K562 (cell line): ENCODE results near the gene NLRX1. TPM values are rescaled to one million over a fixed set of nuclear protein-coding genes. Genes with fewer than 3 reads are reported as not detected.

ENCODE experiments used
- ATF7 ChIP-seq: fragments of 450-650 bp; IDR thresholded peaks from 2 replicates; pipeline ENCODE4 v1.7.1; 2014; ENCODE audit warnings: mild to moderate bottlenecking, moderate library complexity
- CREM ChIP-seq: IDR thresholded peaks from 2 replicates; pipeline ENCODE4 v1.6.1; 2014; ENCODE audit warnings: antibody characterized with exemption, low read depth
- GATAD2B ChIP-seq: fragments of 450-650 bp; IDR thresholded peaks from 2 replicates; pipeline ENCODE4 v1.6.1; 2017; ENCODE audit warnings: mild to moderate bottlenecking, borderline replicate concordance
- GMEB1 ChIP-seq: fragments of 250-450 bp; sonication (Bioruptor Pico); IDR thresholded peaks from 2 replicates; pipeline ENCODE4 v1.4.0; 2020; ENCODE audit warnings: mild to moderate bottlenecking
- HNRNPL ChIP-seq: fragments of 200-400 bp; formaldehyde crosslinking; IDR thresholded peaks from 2 replicates; pipeline ENCODE4 v1.6.1; 2017; ENCODE audit warnings: low read depth, mild to moderate bottlenecking, low read length
- NONO ChIP-seq, 2 experiments: fragments of 200-400 bp in 1 of 2; fragments of 450-650 bp in 1 of 2; formaldehyde crosslinking in 1 of 2; IDR thresholded peaks; 2 replicates each; pipeline ENCODE4 v1.6.1; 2017; ENCODE audit warnings: low read depth in 2 of 2, mild to moderate bottlenecking in 2 of 2, moderate library complexity in 2 of 2, low read length in 1 of 2
- PRDM10 ChIP-seq: fragments of 450-650 bp; IDR thresholded peaks from 2 replicates; pipeline ENCODE4 v1.6.1; 2018; ENCODE audit not compliant: partially characterized antibody
- SUPT5H ChIP-seq: fragments of 450-650 bp; IDR thresholded peaks from 2 replicates; pipeline ENCODE4 v1.6.1; 2016
- TBP ChIP-seq: optimal IDR thresholded peaks from 2 replicates; pipeline ENCODE3; 2011; ENCODE audit warnings: low read depth, low read length, improper control_type of control experiment
- YY1 ChIP-seq, 3 experiments: IDR thresholded peaks; 2 replicates each; pipeline ENCODE4 v1.6.1; 2011; ENCODE audit warnings: low read length in 2 of 3, mild to moderate bottlenecking in 2 of 3, moderate library complexity in 2 of 3, borderline replicate concordance in 1 of 3, control low read depth in 1 of 3, low read depth in 1 of 3; ENCODE audit not compliant: insufficient read depth in 3 of 3, insufficient replicate concordance in 2 of 3, control insufficient read depth in 1 of 3, insufficient read length in 1 of 3; ENCODE audit errors: extremely low read depth in 1 of 3
- ZBTB2 ChIP-seq: fragments of 450-650 bp; IDR thresholded peaks from 2 replicates; pipeline ENCODE4 v1.6.1; 2016; ENCODE audit warnings: antibody characterized with exemption
- ZNF197 ChIP-seq: fragments of 200-800 bp; sonication (Bioruptor generic); IDR thresholded peaks from 2 replicates; pipeline ENCODE4 v1.6.1; 2016; ENCODE audit warnings: low read depth, missing genetic modification characterization, missing compliant biosample characterization
- ZNF639 ChIP-seq, 2 experiments: fragments of 200-800 bp in 1 of 2; sonication (Bioruptor generic) in 1 of 2; sonication (generic) in 1 of 2; formaldehyde crosslinking in 1 of 2; IDR thresholded peaks in 1 of 2; conservative IDR thresholded peaks in 1 of 2; 2 replicates each; pipeline versions ENCODE4 v1.5.0 to v1.6.1; 2016 to 2020; ENCODE audit warnings: missing compliant biosample characterization in 1 of 2, missing genetic modification characterization in 1 of 2, missing genetic modification reagents in 1 of 2
- polyA plus RNA-seq, 8 experiments: library from polyadenylated mRNA; depleted of rRNA in 4 of 8; stranded (reverse) in 5 of 8; unstranded in 3 of 8; fragments of >200 nt; fragmentation: Nextera tagmentation in 2 of 8; fragmentation: Illumina TruSeq in 1 of 8; extraction: Ambion mirVana in 2 of 8; extraction: Trizol in 1 of 8; gene quantifications; 2 replicates each; pipeline versions ENCODE4 v1.2.1 to v1.2.3, GENCODE V29; 2011 to 2014; ENCODE audit warnings: inconsistent platforms in 1 of 8, missing spikeins in 1 of 8
- total RNA-seq, 7 experiments: library from RNA; depleted of rRNA in 6 of 7; stranded (reverse); fragments of >200 nt in 6 of 7; fragmentation: Illumina TruSeq in 2 of 7; extraction: Trizol in 2 of 7; gene quantifications; 2 replicates each; pipeline versions ENCODE4 v1.2.1 to v1.2.3, GENCODE V29; 2011 to 2021; ENCODE audit warnings: low replicate concordance in 1 of 7

The NLRX1 gene
- total and polyA plus RNA-seq, 9 of the 15 experiments (the other 6 are each of a cell fraction or from before 2014, with no cell fraction given) = 0.04 to 2.3 (median 0.69) TPM

GRCh38 chr11:119205574-119206510 is 37.3 kb downstream of the NLRX1 start, which contains the start of gene CBL (continued):
- TF ChIP-seq PRDM10 (peak; percentile 92), GMEB1 (CRISPR knock-in tag) (peak; percentile 34; the same call in 1 of the 2 replicates), GATAD2B (0 out of 2 replicates have a peak, but pooled peaks have one; percentile 67), SUPT5H (peak; percentile 66), TBP (peak; percentile 55), ZNF639 (CRISPR knock-in tag; conservative IDR thresholded peaks at IDR 0.05 in 1 of 2, IDR thresholded peaks at IDR 0.05 in 1 of 2) (peak in 1 of 2 experiments; percentile 76; a peak in 2 of 4 replicates), NONO (IDR thresholded peaks at IDR 0.05; ENCODE audit: low read depth in 2 of 2, low read length in 1 of 2) (peak; percentile 71 to 80), HNRNPL (0 out of 2 replicates have a peak, but pooled peaks have one; percentile 28), ZBTB2 (peak; percentile 68; the same call in 1 of the 2 replicates), ZNF197 (CRISPR knock-in tag) (no peak), ATF7 (peak; percentile 55; the same call in 1 of the 2 replicates), YY1 (IDR thresholded peaks at IDR 0.05; ENCODE audit: borderline replicate concordance in 1 of 3, control insufficient read depth in 1 of 3, extremely low read depth in 1 of 3, insufficient read depth in 3 of 3, insufficient read length in 1 of 3, insufficient replicate concordance in 2 of 3, low read depth in 1 of 3, low read length in 2 of 3) (peak in 1 of 3 experiments; percentile 79), CREM (0 out of 2 replicates have a peak, but pooled peaks have one; percentile 44)
